ENCODE results near the gene PDP2. TPM values are rescaled to one million over a fixed set of nuclear protein-coding genes. Genes with fewer than 3 reads are reported as not detected.
A peak's percentile ranks its signal among the peaks of the same experiment; 100 is the strongest.

PDP2 gene
- total RNA-seq, 2 donors from 2014 or later, result 16.0 to 25.9 TPM

- Histone ChIP-seq H3K9me3 (no peaks in the 10 kb centered on the region), H3K9ac (ENCODE audit: low read depth in 2 of 2, low read length in 2 of 2) (peak overlapping the region; percentile 68 to 75), H3K27me3 (no peaks in the 10 kb centered on the region), H3K27ac (peak overlapping the region; percentile 81), H3K36me3 (no peaks in the 10 kb centered on the region), H3K4me3 (peak overlapping the region; percentile 32), H3K4me1 (peaks cover 5% of the 10 kb centered on the region)
- intact Hi-C loops (cut with DNase I), result no loop called here
- TF ChIP-seq CTCF (IDR thresholded peaks at IDR 0.05), result no peak
- peak; percentile 42 for DNase-seq
Measured at GRCh38 chr16:66872559-66872942, 7.8 kb upstream of the PDP2 start.

- Histone ChIP-seq H3K9ac (ENCODE audit: low read depth in 2 of 2, low read length in 2 of 2) (peak overlapping the region; percentile 68 to 75), H3K27ac (peak overlapping the region; percentile 81), H3K27me3 (no peaks in the 10 kb centered on the region), H3K36me3 (no peaks in the 10 kb centered on the region), H3K4me1 (peaks cover 5% of the 10 kb centered on the region), H3K9me3 (no peaks in the 10 kb centered on the region), H3K4me3 (peak overlapping the region; percentile 32)
- intact Hi-C loops (cut with DNase I), result no loop called here
- DNase-seq, result peak; percentile 94
- peak; percentile 91 for TF ChIP-seq CTCF (IDR thresholded peaks at IDR 0.05)
Measured at GRCh38 chr16:66872943-66873684, 7.2 kb upstream of the PDP2 start.

- H3K4me1 ChIP-seq, result peaks cover 5% of the 10 kb centered on the region
- no peak for TF ChIP-seq CTCF (IDR thresholded peaks at IDR 0.05)
- no peaks in the 10 kb centered on the region for H3K9me3 ChIP-seq
- H3K9ac ChIP-seq (ENCODE audit: low read depth in 2 of 2, low read length in 2 of 2), result peak overlapping the region; percentile 45 to 75
- H3K27me3 ChIP-seq, result no peaks in the 10 kb centered on the region
- no peaks in the 10 kb centered on the region for H3K36me3 ChIP-seq
- H3K4me3 ChIP-seq, result no peak overlapping the region
- intact Hi-C loops (cut with DNase I), result no loop called here
- peak overlapping the region; percentile 81 for H3K27ac ChIP-seq
- DNase-seq, result peak; percentile 50
Measured at GRCh38 chr16:66873685-66874055, 6.6 kb upstream of the PDP2 start.

GRCh38 chr16:66874079-66874775 lies 6.1 kb upstream of the PDP2 start:
- H3K27ac ChIP-seq, result no peak overlapping the region
- no peak for TF ChIP-seq CTCF (IDR thresholded peaks at IDR 0.05)
- intact Hi-C loops (cut with DNase I), result no loop called here

GRCh38 chr16:66878067-66878466 lies 2.2 kb upstream of the PDP2 start:
- TF ChIP-seq CTCF (IDR thresholded peaks at IDR 0.05), result no peak
- intact Hi-C loops (cut with DNase I), result no loop called here
- H3K27ac ChIP-seq, result peak overlapping the region; percentile 53
- peaks cover 4% of the 10 kb centered on the region for H3K4me1 ChIP-seq
- no peak overlapping the region for H3K9ac ChIP-seq (ENCODE audit: low read depth in 2 of 2, low read length in 2 of 2)
- H3K36me3 ChIP-seq, result no peaks in the 10 kb centered on the region
- H3K4me3 ChIP-seq, result no peak overlapping the region
- no peaks in the 10 kb centered on the region for H3K27me3 ChIP-seq
- no peak for DNase-seq
- no peaks in the 10 kb centered on the region for H3K9me3 ChIP-seq

More at GRCh38 chr16:66874079-66874775, 6.1 kb upstream of the PDP2 start:
- H3K4me1 ChIP-seq, result peaks cover 5% of the 10 kb centered on the region
- no peak overlapping the region for H3K4me3 ChIP-seq
- no peak for DNase-seq
- peak overlapping the region in 1 of 2 donors; percentile 19 for H3K9ac ChIP-seq (ENCODE audit: low read depth in 2 of 2, low read length in 2 of 2)
- no peaks in the 10 kb centered on the region for H3K36me3 ChIP-seq
- no peaks in the 10 kb centered on the region for H3K27me3 ChIP-seq
- no peaks in the 10 kb centered on the region for H3K9me3 ChIP-seq

All from colonic mucosa (tissue), 4 donors.